Measurements from ENCODE around the gene ROBO1.

Gene ROBO1

GRCh38 chr3:78569804-78570203 is 1198.0 kb downstream of the ROBO1 start:
- no peak for DNase-seq

- no peak for DNase-seq
These were observed 1202.1 kb downstream of the ROBO1 start for GRCh38 chr3:78565712-78566111.

GRCh38 chr3:78562328-78562727 is 1205.5 kb downstream of the ROBO1 start:
- no peak for DNase-seq
